Spleen (tissue), 11 donors: Measurements from ENCODE around the gene LPCAT1. TPM values are rescaled to one million over a fixed set of nuclear protein-coding genes. Genes with fewer than 3 reads are reported as not detected.

Experiments used
- DNase-seq: peaks from one replicate; pipeline ENCODE4 v3.0.0-alpha.2; 2020
- H3K27ac ChIP-seq, 8 donors: fragments of 200-600 bp; sonication (generic) in 7 of 8; 1 replicate in 4 of 8; 2 replicates in 4 of 8; pipeline versions ENCODE4 v1.5.0 to v1.8.0; 2016 to 2021; ENCODE audit warnings: inconsistent platforms in 4 of 8, mild to moderate bottlenecking in 4 of 8, moderate library complexity in 1 of 8
- H3K27me3 ChIP-seq, 7 donors: fragments of 200-600 bp; sonication (generic) in 6 of 7; replicated peaks in 1 of 7; 1 replicate in 4 of 7; 2 replicates in 3 of 7; pipeline versions ENCODE4 v1.5.0 to v1.8.0; 2016 to 2021; ENCODE audit warnings: inconsistent platforms in 3 of 7, mild to moderate bottlenecking in 1 of 7
- H3K36me3 ChIP-seq, 6 donors: fragments of 200-600 bp; sonication (generic) in 5 of 6; 1 replicate in 4 of 6; 2 replicates in 2 of 6; pipeline versions ENCODE4 v1.5.0 to v1.8.0; 2016 to 2021; ENCODE audit warnings: inconsistent platforms in 2 of 6
- H3K4me1 ChIP-seq, 6 donors: fragments of 200-600 bp; sonication (generic) in 5 of 6; 1 replicate in 3 of 6; 2 replicates in 3 of 6; pipeline versions ENCODE4 v1.5.0 to v1.8.0; 2016 to 2021; ENCODE audit warnings: inconsistent platforms in 3 of 6
- H3K4me3 ChIP-seq, 8 donors: fragments of 200-600 bp; sonication (generic) in 7 of 8; 1 replicate in 4 of 8; 2 replicates in 4 of 8; pipeline versions ENCODE4 v1.5.0 to v1.8.0; 2016 to 2021; ENCODE audit warnings: inconsistent platforms in 4 of 8, mild to moderate bottlenecking in 4 of 8, moderate library complexity in 2 of 8
- H3K9me3 ChIP-seq, 8 donors: fragments of 200-600 bp; sonication (generic) in 7 of 8; 1 replicate in 4 of 8; 2 replicates in 4 of 8; pipeline versions ENCODE4 v1.5.0 to v1.8.0; 2016 to 2021; ENCODE audit warnings: inconsistent platforms in 4 of 8
- POLR2A ChIP-seq, 3 donors: fragments of 450-650 bp; IDR thresholded peaks; one replicate each; pipeline ENCODE4 v1.5.1; 2017; ENCODE audit warnings: antibody characterized with exemption in 3 of 3, mild to moderate bottlenecking in 1 of 3
- POLR2AphosphoS5 ChIP-seq, 3 donors: sonication (generic); formaldehyde crosslinking; IDR thresholded peaks; one replicate each; pipeline ENCODE4 v1.5.1; 2017; ENCODE audit warnings: antibody characterized with exemption in 3 of 3
- WGBS, 5 donors: extraction: QIAGEN DNeasy Blood & Tissue Kit in 3 of 5; methylation state at CpG; one replicate each; pipeline versions ENCODE4 v1.1.5 to v1.1.7; 2013 to 2018; 5-methylcytosine and 5-hydroxymethylcytosine counted together
- intact Hi-C: fragments of 100-400 bp; cut with DNase I; formaldehyde crosslinking; loops from one replicate; pipeline ENCODE4 v1.15.0; 2023; ENCODE audit warnings: low total_unique reads
- polyA plus RNA-seq, 3 donors: library from polyadenylated mRNA; stranded (reverse); fragments of 200-250 nt; gene quantifications; one replicate each; pipeline ENCODE4 v1.2.1, GENCODE V29; 2013
- total RNA-seq, 7 donors: library from RNA; depleted of rRNA in 3 of 7; stranded (reverse); fragments of >200 nt in 3 of 7; fragmentation: NEBNext Ultra II Directional in 4 of 7; extraction: Animal tissue kit (Norgen Biotek cat#: 25700) in 4 of 7; gene quantifications; one replicate each; pipeline versions ENCODE4 v1.1.0 to v1.2.1, GENCODE V29; 2016 to 2021
- TF ChIP-seq, protein P1 (sequence below), 11 experiments: fragments of 200-600 bp in 7 of 11; fragments of 450-650 bp in 4 of 11; sonication (generic) in 4 of 11; IDR thresholded peaks in 8 of 11; conservative IDR thresholded peaks in 3 of 11; 1 replicate in 7 of 11; 2 replicates in 4 of 11; pipeline versions ENCODE4 v1.4.0 to v1.8.0; 2016 to 2021; ENCODE audit warnings: antibody characterized with exemption in 11 of 11, inconsistent platforms in 4 of 11, mild to moderate bottlenecking in 1 of 11
- donor health status: healthy with polysubstance abuse.
- donor health status: DM: no; HTN: no; CAD: no; lungs with moderate emphysema.
- donor health status: DM: no; HTN: no; CAD: no.
- donor health status: Bipolar disorder and iron deficiency.
- donor health status: healthy.
- donor health status: DM: no; HTN: no; CAD: no.
- donor health status: DM: yes; HTN: yes; CAD: no.

The LPCAT1 gene
- total and polyA plus RNA-seq, 10 donors, result 52.2 to 322 (median 174) TPM

DNA sequence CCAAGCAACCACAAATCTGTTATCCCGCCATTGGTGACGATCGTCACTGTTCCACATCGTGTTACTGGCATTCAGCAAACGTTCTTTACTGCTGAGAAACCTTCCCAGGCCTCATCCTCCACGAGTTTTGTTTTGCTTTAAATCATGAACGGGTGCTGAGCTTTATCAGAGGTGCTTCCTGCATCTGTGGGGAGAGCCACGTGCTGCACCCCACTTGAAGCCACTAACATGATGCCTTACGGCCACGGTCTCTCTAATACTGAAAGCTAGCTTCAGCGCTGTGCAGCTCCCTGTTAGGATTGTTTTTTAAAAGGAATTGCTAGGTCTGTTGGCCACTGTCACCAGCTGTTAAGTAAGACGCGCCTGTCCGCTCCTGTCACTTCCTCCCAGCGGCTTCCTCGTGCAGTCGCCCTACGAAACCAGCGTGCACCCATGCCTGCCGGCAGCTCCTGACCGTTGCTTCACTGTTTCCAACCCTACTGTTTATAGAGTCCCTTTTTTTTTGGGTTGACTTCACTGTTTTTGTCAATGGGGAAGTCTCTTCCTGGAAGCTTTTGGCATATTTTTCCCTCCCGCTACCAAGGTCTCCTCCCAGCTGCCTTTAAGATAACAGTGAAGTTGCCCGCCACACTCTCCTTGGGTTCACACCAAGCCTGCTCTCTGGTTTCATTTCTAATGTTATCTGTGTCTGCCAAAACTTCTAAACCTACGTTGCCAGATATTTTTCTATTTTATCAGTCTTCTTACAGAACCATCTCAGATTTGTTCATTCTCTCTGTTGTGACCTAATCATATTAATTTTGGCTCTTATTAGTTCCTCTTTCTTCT, 20.3 kb downstream of the LPCAT1 start:
- peak overlapping the region in 3 of 8 donors; percentile 6 to 57 (median 9) for H3K4me3 ChIP-seq
- TF ChIP-seq, protein P1, sequence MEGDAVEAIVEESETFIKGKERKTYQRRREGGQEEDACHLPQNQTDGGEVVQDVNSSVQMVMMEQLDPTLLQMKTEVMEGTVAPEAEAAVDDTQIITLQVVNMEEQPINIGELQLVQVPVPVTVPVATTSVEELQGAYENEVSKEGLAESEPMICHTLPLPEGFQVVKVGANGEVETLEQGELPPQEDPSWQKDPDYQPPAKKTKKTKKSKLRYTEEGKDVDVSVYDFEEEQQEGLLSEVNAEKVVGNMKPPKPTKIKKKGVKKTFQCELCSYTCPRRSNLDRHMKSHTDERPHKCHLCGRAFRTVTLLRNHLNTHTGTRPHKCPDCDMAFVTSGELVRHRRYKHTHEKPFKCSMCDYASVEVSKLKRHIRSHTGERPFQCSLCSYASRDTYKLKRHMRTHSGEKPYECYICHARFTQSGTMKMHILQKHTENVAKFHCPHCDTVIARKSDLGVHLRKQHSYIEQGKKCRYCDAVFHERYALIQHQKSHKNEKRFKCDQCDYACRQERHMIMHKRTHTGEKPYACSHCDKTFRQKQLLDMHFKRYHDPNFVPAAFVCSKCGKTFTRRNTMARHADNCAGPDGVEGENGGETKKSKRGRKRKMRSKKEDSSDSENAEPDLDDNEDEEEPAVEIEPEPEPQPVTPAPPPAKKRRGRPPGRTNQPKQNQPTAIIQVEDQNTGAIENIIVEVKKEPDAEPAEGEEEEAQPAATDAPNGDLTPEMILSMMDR (IDR thresholded peaks at IDR 0.05 in 8 of 11, conservative IDR thresholded peaks at IDR 0.05 in 3 of 11), result no peak
- TF ChIP-seq POLR2AphosphoS5 (IDR thresholded peaks at IDR 0.05), result peak; percentile 77 to 86 (median 84)
- H3K9me3 ChIP-seq, result no peaks in the 10 kb centered on the region
- WGBS, 5 donors, result 16 to 28% (median 21%) methylated on average over 24 of the region's 24 CpGs
- H3K27me3 ChIP-seq, result no peaks in the 10 kb centered on the region
- peaks cover 64 to 100% (median 99%) of the 10 kb centered on the region in 6 donors for H3K4me1 ChIP-seq
- H3K36me3 ChIP-seq, result peaks cover 0 to 54% (median 5%) of the 10 kb centered on the region in 6 donors
- peak; percentile 95 for DNase-seq
- intact Hi-C loops, result no loop called here
- H3K27ac ChIP-seq, result peak overlapping the region; percentile 82 to 96 (median 88)

DNA sequence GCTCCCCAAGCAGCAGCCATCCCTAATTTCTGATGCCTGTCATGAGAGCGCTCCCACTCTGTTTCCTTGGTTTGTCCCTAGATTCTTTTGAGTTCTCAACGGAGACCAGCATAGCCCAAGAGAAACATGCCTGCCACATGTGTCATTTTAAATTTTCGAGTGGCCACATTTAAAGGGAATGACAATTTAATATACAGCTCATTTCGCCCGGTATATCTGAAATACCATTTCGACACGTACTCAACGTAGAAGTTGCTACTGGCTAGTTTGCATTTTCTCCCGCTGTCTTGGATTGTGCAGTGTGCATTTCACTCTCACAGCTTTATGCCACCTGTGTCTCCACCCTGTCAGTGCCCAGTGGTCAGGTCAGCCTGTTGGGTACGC, 21.0 kb downstream of the LPCAT1 start:
- H3K9me3 ChIP-seq, result no peaks in the 10 kb centered on the region
- peak overlapping the region; percentile 82 to 96 (median 88) for H3K27ac ChIP-seq
- intact Hi-C loops, result no loop called here
- peaks cover 71 to 100% (median 99%) of the 10 kb centered on the region in 6 donors for H3K4me1 ChIP-seq
- TF ChIP-seq POLR2AphosphoS5 (IDR thresholded peaks at IDR 0.05) (no peak), POLR2A (IDR thresholded peaks at IDR 0.05) (no peak)
- TF ChIP-seq, protein P1 (IDR thresholded peaks at IDR 0.05 in 8 of 11, conservative IDR thresholded peaks at IDR 0.05 in 3 of 11), result no peak
- peaks cover 0 to 52% (median 5%) of the 10 kb centered on the region in 6 donors for H3K36me3 ChIP-seq
- no peak for DNase-seq
- 72 to 91% (median 87%) methylated on average over 10 of the region's 10 CpGs for WGBS, 5 donors
- H3K4me3 ChIP-seq, result peak overlapping the region in 2 of 8 donors; percentile 3 to 57
- no peaks in the 10 kb centered on the region for H3K27me3 ChIP-seq

DNA sequence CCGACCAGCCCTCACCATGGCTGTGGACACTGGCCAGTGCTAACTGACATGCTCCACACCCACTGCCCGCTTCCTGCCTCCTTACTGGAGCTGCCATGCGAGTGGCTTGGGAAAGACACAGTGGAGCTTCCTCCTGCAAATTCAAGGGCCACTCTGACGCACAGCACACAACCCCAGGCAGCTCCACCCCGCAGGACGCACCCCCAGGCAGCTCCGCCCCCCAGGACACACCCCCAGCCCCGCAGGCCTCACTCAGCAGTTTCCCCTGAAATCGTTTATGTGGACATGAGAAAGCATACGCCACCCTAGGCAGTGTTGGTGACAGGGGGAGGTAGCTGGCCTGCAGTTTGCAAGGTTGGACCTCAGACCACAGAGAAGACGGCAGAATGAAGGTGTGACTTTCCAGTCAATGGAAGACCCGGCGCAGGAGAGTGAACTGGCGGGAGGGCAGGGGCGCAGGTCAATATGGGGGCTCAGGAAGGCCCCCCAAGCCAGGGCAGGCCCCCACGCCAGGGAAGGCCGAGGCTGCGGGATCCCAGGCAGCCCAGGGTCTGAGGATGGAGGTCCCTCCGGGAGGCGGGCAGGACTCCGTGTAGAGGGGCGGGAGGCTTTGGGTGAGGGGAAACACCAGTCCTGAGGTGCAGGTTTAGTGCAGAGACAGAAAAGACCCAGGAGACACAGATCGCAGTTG, 21.6 kb downstream of the LPCAT1 start:
- peak; percentile 95 for DNase-seq
- TF ChIP-seq, protein P1 (IDR thresholded peaks at IDR 0.05 in 8 of 11, conservative IDR thresholded peaks at IDR 0.05 in 3 of 11), result no peak
- TF ChIP-seq POLR2AphosphoS5 (IDR thresholded peaks at IDR 0.05) (peak; percentile 87 to 93 (median 87)), POLR2A (IDR thresholded peaks at IDR 0.05) (peak in 2 of 3 donors; percentile 11 to 18)
- H3K4me1 ChIP-seq, result peaks cover 70 to 100% (median 99%) of the 10 kb centered on the region in 6 donors
- no peaks in the 10 kb centered on the region for H3K27me3 ChIP-seq
- intact Hi-C loops, result no loop called here
- peak overlapping the region in 2 of 8 donors; percentile 3 to 57 for H3K4me3 ChIP-seq
- no peaks in the 10 kb centered on the region for H3K9me3 ChIP-seq
- 56 to 72% (median 62%) methylated on average over 22 to 23 of the region's 23 CpGs for WGBS, 5 donors
- peaks cover 0 to 52% (median 3%) of the 10 kb centered on the region in 6 donors for H3K36me3 ChIP-seq
- H3K27ac ChIP-seq, result peak overlapping the region; percentile 82 to 96 (median 88)
